Neural progenitor cell (in vitro differentiated cells): Measurements from ENCODE around the gene PDE11A.

Experiments used
- EZH2 ChIP-seq: fragments of 200-600 bp; sonication (generic); IDR thresholded peaks from 2 replicates; pipeline ENCODE4 v1.6.1; 2017; ENCODE audit warnings: antibody characterized with exemption, mild to moderate bottlenecking, moderate library complexity
- EZH2phosphoT487 ChIP-seq: fragments of 200-600 bp; sonication (generic); IDR thresholded peaks from 2 replicates; pipeline ENCODE4 v1.6.1; 2017; ENCODE audit warnings: antibody characterized with exemption
- TF ChIP-seq, protein P1 (sequence below): fragments of 200-600 bp; sonication (generic); IDR thresholded peaks from 2 replicates; pipeline ENCODE4 v1.5.1; 2017; ENCODE audit warnings: antibody characterized with exemption, mild to moderate bottlenecking

DNA sequence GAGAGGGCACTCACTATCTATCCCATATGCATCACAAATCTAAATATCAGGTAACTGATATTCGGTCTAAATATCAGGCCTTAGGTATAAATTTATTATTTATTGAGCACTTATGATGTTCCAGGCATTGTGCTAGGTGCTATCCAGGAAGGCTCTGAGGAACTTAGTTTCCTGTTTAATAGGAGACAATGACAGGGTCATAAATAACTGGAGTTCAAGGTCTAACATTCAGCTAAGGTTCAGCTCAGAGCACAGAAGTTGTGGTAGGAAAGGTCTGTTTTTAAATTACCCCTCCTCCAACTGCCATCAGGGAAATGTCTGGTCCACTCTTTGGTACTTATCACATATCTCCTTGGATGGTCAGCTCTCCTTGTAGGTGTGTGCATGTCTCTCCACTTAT lies 486.4 kb downstream of the PDE11A start:
- TF ChIP-seq, protein P1, sequence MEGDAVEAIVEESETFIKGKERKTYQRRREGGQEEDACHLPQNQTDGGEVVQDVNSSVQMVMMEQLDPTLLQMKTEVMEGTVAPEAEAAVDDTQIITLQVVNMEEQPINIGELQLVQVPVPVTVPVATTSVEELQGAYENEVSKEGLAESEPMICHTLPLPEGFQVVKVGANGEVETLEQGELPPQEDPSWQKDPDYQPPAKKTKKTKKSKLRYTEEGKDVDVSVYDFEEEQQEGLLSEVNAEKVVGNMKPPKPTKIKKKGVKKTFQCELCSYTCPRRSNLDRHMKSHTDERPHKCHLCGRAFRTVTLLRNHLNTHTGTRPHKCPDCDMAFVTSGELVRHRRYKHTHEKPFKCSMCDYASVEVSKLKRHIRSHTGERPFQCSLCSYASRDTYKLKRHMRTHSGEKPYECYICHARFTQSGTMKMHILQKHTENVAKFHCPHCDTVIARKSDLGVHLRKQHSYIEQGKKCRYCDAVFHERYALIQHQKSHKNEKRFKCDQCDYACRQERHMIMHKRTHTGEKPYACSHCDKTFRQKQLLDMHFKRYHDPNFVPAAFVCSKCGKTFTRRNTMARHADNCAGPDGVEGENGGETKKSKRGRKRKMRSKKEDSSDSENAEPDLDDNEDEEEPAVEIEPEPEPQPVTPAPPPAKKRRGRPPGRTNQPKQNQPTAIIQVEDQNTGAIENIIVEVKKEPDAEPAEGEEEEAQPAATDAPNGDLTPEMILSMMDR = no peak
- TF ChIP-seq EZH2phosphoT487 (no peak), EZH2 (no peak)
